NT2/D1 (cell line): ENCODE measurements around the gene ITPKB.

ENCODE experiments used
- SUZ12 ChIP-seq: IDR thresholded peaks from 2 replicates; pipeline ENCODE4 v1.6.1; 2011; ENCODE audit not compliant: insufficient read length, insufficient read depth; ENCODE audit errors: extremely low read depth
- ZNF274 ChIP-seq: IDR thresholded peaks from 2 replicates; pipeline ENCODE4 v1.6.1; 2011; ENCODE audit warnings: mild to moderate bottlenecking, low read depth, low read length

DNA sequence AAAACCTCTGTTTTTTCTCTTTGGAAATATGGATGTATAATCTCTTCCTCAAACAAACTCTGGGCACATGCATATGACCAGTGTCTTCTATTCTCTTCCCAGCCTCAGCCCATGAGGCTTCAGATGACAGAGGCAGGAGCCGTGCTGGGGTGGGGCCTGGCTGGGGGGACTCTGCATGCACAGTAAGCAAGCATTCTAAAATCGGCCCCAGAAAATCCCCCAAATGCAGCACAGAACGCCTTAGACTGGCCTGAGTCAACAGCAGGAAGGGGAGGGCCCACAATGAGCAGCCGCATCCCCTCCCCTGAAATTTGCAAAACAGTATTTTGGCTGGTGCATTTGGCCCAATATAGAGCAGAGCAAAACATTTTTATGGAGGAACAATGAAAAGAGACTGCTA lies 47.8 kb downstream of the ITPKB start:
- TF ChIP-seq SUZ12 = no peak
- TF ChIP-seq ZNF274 = no peak
